ENCODE results near the gene ADAMTSL3. TPM values are rescaled to one million over a fixed set of nuclear protein-coding genes. Genes with fewer than 3 reads are reported as not detected.
"Not testable (repeated sequence)": the region's sequence is repeated elsewhere in the genome, so short reads cannot be mapped to it uniquely, and the experiment has no call there.

ADAMTSL3 gene
- total RNA-seq, 1 experiment from 2014 or later, result 0.08 TPM

- in situ Hi-C loops (cut with HindIII; ENCODE audit: low pct_unique_long_range_greater_than_20kb, low sequenced_read_pairs), result no loop called here
- no peak for DNase-seq (ENCODE audit: low read depth, low spot score)
Observed at GRCh38 chr15:83694536-83694935, 40.6 kb downstream of the ADAMTSL3 start.

- in situ Hi-C loops (cut with HindIII; ENCODE audit: low pct_unique_long_range_greater_than_20kb, low sequenced_read_pairs), result no loop called here
- no peak for DNase-seq (ENCODE audit: low read depth, low spot score)
Observed at GRCh38 chr15:83695246-83695645, 41.3 kb downstream of the ADAMTSL3 start.

- DNase-seq (ENCODE audit: low read depth, low spot score), result no peak
- in situ Hi-C loops (cut with HindIII; ENCODE audit: low pct_unique_long_range_greater_than_20kb, low sequenced_read_pairs), result no loop called here
Observed at GRCh38 chr15:83695901-83696425, 42.0 kb downstream of the ADAMTSL3 start.

DNA sequence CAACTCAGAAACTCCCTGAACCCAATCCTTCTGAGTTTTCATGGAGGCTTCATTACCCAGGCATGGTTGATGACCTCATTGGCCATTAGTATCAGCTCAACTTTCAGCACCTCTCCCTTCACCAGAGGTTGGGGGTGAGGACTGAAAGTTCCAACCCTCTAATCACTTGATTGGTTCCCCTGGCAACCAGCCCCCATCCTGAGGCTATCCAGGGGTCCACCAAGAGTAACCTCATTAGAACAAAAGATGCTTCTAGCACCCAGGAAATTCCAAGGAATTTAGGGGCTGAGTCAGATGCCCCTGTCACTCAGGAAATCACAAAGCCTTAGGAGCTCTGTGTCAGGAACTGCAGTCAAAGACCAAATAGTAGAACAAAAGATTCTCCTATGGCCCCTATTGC is 43.8 kb downstream of the ADAMTSL3 start:
- no peak for DNase-seq (ENCODE audit: low read depth, low spot score)
- in situ Hi-C loops (cut with HindIII; ENCODE audit: low pct_unique_long_range_greater_than_20kb, low sequenced_read_pairs), result no loop called here

DNA sequence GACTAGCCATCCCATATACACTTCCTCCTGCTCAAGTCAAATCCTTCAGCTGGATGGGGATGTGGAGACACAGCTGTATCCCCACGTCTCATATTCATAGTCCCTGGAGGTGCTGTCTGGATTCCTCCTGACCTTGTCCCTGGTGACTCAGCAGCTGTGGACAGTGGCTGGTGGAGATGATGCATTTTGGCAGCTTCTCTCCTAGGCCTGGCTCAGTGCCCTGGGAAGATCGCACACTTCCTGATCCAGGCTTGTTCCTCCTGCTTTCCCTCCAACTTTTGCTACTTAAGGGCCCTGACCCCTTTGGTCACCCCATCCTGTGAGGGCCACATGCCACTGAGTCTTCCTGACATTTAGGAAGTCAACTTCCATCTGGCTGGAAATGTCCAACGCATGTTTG is 44.4 kb downstream of the ADAMTSL3 start:
- in situ Hi-C loops (cut with HindIII; ENCODE audit: low pct_unique_long_range_greater_than_20kb, low sequenced_read_pairs), result no loop called here
- DNase-seq (ENCODE audit: low read depth, low spot score), result no peak

GRCh38 chr15:83699028-83699427 is 45.1 kb downstream of the ADAMTSL3 start:
- no peak for DNase-seq (ENCODE audit: low read depth, low spot score)

GRCh38 chr15:83700082-83700481 is 46.2 kb downstream of the ADAMTSL3 start:
- in situ Hi-C loops (cut with HindIII; ENCODE audit: low pct_unique_long_range_greater_than_20kb, low sequenced_read_pairs), result no loop called here
- DNase-seq (ENCODE audit: low read depth, low spot score), result no peak

More at GRCh38 chr15:83699028-83699427, 45.1 kb downstream of the ADAMTSL3 start:
- in situ Hi-C loops (cut with HindIII; ENCODE audit: low pct_unique_long_range_greater_than_20kb, low sequenced_read_pairs), result no loop called here

GRCh38 chr15:83702314-83702713 is 48.4 kb downstream of the ADAMTSL3 start:
- in situ Hi-C loops (cut with HindIII; ENCODE audit: low pct_unique_long_range_greater_than_20kb, low sequenced_read_pairs), result not testable (repeated sequence)

GRCh38 chr15:83708328-83708727 is 54.4 kb downstream of the ADAMTSL3 start:
- in situ Hi-C loops (cut with HindIII; ENCODE audit: low pct_unique_long_range_greater_than_20kb, low sequenced_read_pairs), result no loop called here
- no peak for DNase-seq (ENCODE audit: low read depth, low spot score)

More at GRCh38 chr15:83702314-83702713, 48.4 kb downstream of the ADAMTSL3 start:
- not testable (repeated sequence) for DNase-seq (ENCODE audit: low read depth, low spot score)

DNA sequence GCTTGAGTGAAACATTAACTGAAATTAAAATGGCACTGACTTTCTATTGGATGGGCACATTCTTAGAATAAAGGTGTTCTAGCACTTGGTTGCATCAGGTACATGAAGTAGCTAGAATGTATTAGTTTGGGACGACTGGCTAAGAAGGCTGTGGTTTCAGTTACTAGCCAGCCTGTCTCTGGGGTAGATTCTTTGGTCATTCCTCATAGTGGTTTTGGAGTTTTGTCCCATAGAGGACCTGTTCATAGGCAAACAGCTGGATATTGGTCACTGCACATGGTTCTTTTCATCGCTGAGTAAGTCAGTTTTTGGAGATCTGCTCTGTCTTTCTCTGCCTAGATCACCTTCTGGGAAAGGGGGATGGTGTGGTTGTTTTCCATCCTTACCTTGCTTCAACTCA is 55.3 kb downstream of the ADAMTSL3 start:
- in situ Hi-C loops (cut with HindIII; ENCODE audit: low pct_unique_long_range_greater_than_20kb, low sequenced_read_pairs), result no loop called here
- DNase-seq (ENCODE audit: low read depth, low spot score), result no peak

- no peak for DNase-seq (ENCODE audit: low read depth, low spot score)
- in situ Hi-C loops (cut with HindIII; ENCODE audit: low pct_unique_long_range_greater_than_20kb, low sequenced_read_pairs), result no loop called here
Observed at GRCh38 chr15:83709811-83710210, 55.9 kb downstream of the ADAMTSL3 start.

DNA sequence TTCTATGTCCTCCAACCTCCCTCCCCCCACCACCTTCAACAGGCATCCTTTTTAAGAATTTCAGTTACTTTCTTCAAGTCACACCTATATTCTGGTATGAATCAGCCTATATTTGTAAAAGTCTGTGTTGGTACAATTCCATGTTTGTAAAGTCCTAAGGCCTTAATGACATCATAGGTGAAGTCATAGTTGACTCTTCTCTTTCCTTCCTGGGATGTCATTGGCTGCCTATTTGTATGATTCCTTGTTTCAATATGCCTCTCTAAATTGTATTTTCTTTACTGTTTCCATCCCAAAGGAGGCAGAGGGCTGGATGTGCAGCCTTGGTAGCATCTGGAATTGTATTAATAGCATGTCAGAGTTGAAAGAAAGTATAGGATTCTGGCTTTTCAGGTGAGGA is 56.5 kb downstream of the ADAMTSL3 start:
- DNase-seq (ENCODE audit: low read depth, low spot score), result no peak
- in situ Hi-C loops (cut with HindIII; ENCODE audit: low pct_unique_long_range_greater_than_20kb, low sequenced_read_pairs), result no loop called here

GRCh38 chr15:83711236-83711635 is 57.3 kb downstream of the ADAMTSL3 start:
- no peak for DNase-seq (ENCODE audit: low read depth, low spot score)
- in situ Hi-C loops (cut with HindIII; ENCODE audit: low pct_unique_long_range_greater_than_20kb, low sequenced_read_pairs), result no loop called here

DNA sequence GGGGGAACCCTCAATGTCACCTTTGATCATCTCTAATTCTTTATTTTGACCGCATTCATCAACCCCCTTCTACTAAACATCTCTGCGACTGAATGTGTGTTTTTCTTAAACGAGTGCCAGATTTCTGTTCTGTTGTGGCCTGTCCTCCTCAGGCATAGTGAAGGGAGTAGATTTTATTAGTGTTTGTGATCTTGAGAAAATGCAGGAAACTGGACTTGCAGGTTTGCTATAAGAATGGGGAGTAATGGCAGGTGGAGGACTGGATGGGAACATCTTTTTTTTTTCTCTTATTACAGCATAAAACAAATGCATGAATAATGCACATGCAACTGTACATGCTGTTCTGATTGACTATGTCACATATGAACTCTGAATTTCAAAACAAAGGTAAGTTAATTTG is 59.3 kb downstream of the ADAMTSL3 start:
- DNase-seq (ENCODE audit: low read depth, low spot score), result no peak

DNA sequence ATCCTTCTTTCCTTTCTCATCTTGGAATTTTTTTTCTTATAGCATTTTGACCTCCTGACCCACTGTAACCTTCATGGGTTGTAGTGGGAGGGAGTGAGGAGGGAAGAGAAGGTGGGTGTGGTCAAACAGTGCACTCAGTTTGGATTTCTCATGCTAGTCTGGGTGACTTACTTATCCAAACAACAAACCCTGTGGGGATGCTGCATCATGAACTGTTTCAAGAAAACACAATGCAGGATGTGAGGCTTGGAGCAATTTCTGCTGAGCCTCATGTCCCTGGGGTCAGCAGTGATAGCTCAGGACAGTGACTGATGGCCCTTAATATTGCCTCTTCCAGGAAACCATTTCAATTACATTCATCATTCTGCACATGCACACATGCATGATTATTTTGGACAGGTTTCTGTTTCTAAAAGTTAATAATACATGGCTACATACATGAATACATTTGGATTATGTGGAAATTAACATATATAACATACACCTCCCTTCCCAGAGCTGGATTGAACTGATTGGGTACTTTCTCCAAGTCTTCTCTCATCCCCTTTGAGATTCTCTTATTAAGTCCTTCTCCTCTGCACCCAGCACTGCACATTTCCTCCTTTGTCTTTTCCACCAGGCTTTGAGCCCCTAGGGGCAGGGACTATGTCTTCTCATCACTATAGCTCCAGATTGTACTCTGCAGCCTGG is 61.2 kb downstream of the ADAMTSL3 start:
- no peak for DNase-seq (ENCODE audit: low read depth, low spot score)
- in situ Hi-C loops (cut with HindIII; ENCODE audit: low pct_unique_long_range_greater_than_20kb, low sequenced_read_pairs), result no loop called here

More for the DNA sequence above, 59.3 kb downstream of the ADAMTSL3 start:
- in situ Hi-C loops (cut with HindIII; ENCODE audit: low pct_unique_long_range_greater_than_20kb, low sequenced_read_pairs), result no loop called here

DNA sequence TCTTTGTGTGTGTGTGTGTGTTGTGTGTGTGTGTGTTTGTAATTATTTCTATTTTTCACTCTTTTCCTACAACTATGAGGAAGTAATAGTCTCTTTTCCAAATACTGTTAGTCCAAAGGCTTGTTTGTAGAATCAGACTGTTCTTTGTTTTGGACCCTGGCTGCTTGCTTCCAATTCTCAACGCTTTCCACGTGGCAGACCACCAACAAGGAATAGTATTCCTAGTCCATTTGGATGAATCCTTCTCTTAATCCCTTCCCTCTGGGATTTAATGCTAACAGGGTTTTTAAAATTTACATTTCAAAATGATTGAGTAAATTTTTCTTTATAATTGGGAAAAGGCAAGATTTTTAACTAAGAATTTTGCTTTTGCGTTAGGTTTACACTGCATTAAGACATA is 62.7 kb downstream of the ADAMTSL3 start:
- DNase-seq (ENCODE audit: low read depth, low spot score), result no peak
- in situ Hi-C loops (cut with HindIII; ENCODE audit: low pct_unique_long_range_greater_than_20kb, low sequenced_read_pairs), result no loop called here

- DNase-seq (ENCODE audit: low read depth, low spot score), result no peak
- in situ Hi-C loops (cut with HindIII; ENCODE audit: low pct_unique_long_range_greater_than_20kb, low sequenced_read_pairs), result no loop called here
Observed at GRCh38 chr15:83717010-83717409, 63.1 kb downstream of the ADAMTSL3 start.

GRCh38 chr15:83720468-83720867 is 66.5 kb downstream of the ADAMTSL3 start:
- no peak for DNase-seq (ENCODE audit: low read depth, low spot score)
- in situ Hi-C loops (cut with HindIII; ENCODE audit: low pct_unique_long_range_greater_than_20kb, low sequenced_read_pairs), result no loop called here

DNA sequence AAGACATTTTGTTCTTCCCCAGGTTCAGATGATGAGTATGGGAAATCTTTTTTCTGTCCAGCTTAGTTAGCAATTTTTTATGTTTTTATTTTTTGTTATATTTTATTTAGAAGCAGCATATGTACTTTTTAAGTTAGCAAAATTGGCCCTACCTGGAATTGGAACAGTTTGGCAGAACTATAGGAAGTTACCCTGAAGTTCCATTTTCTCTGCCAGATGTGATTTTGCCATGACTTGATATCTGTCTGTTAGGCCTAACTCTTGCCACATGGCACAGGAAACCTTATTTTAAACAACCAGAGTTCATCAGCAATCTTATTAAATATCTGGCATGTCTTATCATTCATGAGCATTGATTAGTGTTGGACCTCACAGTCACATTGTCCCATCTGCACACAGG is 67.1 kb downstream of the ADAMTSL3 start:
- in situ Hi-C loops (cut with HindIII; ENCODE audit: low pct_unique_long_range_greater_than_20kb, low sequenced_read_pairs), result no loop called here
- DNase-seq (ENCODE audit: low read depth, low spot score), result no peak
